NCI-H2029 (cell line): ENCODE measurements around the gene USP30.

Source experiments
- DNase-seq: peaks from one replicate; lab custom pipeline; 2025; lab: John Stamatoyannopoulos, UW

The USP30 gene

GRCh38 chr12:109127533-109128242 is 75.3 kb downstream of the USP30 start:
- DNase-seq: no peak

GRCh38 chr12:109130297-109131153 is 78.1 kb downstream of the USP30 start:
- no peak for DNase-seq

GRCh38 chr12:109131154-109132050 is 79.0 kb downstream of the USP30 start:
- no peak for DNase-seq

- DNase-seq: no peak
Measured at GRCh38 chr12:109134186-109134917, 82.0 kb downstream of the USP30 start.

GRCh38 chr12:109137055-109137454 is 84.7 kb downstream of the USP30 start:
- no peak for DNase-seq
